Mucosa of stomach (tissue), 1 donor: ENCODE data around the gene SMYD3.
"Not testable (repeated sequence)": the region's sequence is repeated elsewhere in the genome, so short reads cannot be mapped to it uniquely, and the experiment has no call there.

ENCODE experiments used
- H3K27me3 ChIP-seq: one replicate; pipeline ENCODE4 v1.7.0; 2013; ENCODE audit warnings: mild to moderate bottlenecking, low read length; ENCODE audit not compliant: control insufficient read depth, insufficient read depth
- H3K36me3 ChIP-seq: one replicate; pipeline ENCODE4 v1.7.0; 2013; ENCODE audit warnings: low read length; ENCODE audit not compliant: control insufficient read depth, insufficient read depth
- H3K4me1 ChIP-seq: one replicate; pipeline ENCODE4 v1.7.0; 2013; ENCODE audit warnings: mild to moderate bottlenecking, low read length; ENCODE audit not compliant: control insufficient read depth, insufficient read depth
- H3K4me3 ChIP-seq: one replicate; pipeline ENCODE4 v1.7.0; 2013; ENCODE audit warnings: low read length
- H3K9ac ChIP-seq: one replicate; pipeline ENCODE4 v1.7.0; 2013; ENCODE audit warnings: mild to moderate bottlenecking, low read length, moderate library complexity
- H3K9me3 ChIP-seq: one replicate; pipeline ENCODE4 v1.7.0; 2013; ENCODE audit warnings: mild to moderate bottlenecking, low read length, moderate library complexity; ENCODE audit not compliant: control insufficient read depth
- donor health status: Pancreatic carcinoma.

Gene SMYD3

GRCh38 chr1:246036175-246036574, 470.9 kb downstream of the SMYD3 start:
- Histone ChIP-seq H3K36me3 (no peaks in the 10 kb centered on the region), H3K9ac (no peak overlapping the region), H3K27me3 (no peaks in the 10 kb centered on the region), H3K4me3 (no peak overlapping the region), H3K9me3 (no peaks in the 10 kb centered on the region), H3K4me1 (no peaks in the 10 kb centered on the region)

GRCh38 chr1:246035060-246035541, 472.0 kb downstream of the SMYD3 start:
- H3K4me3 ChIP-seq = no peak overlapping the region
- no peaks in the 10 kb centered on the region for H3K4me1 ChIP-seq
- H3K9ac ChIP-seq = no peak overlapping the region
- H3K36me3 ChIP-seq = no peaks in the 10 kb centered on the region
- H3K27me3 ChIP-seq = no peaks in the 10 kb centered on the region
- no peaks in the 10 kb centered on the region for H3K9me3 ChIP-seq

- Histone ChIP-seq H3K36me3 (no peaks in the 10 kb centered on the region), H3K27me3 (no peaks in the 10 kb centered on the region), H3K4me1 (no peaks in the 10 kb centered on the region)
These were observed 472.4 kb downstream of the SMYD3 start for GRCh38 chr1:246034630-246035029.

GRCh38 chr1:246032984-246033383, 474.1 kb downstream of the SMYD3 start:
- Histone ChIP-seq H3K27me3 (no peaks in the 10 kb centered on the region), H3K36me3 (no peaks in the 10 kb centered on the region), H3K9ac (no peak overlapping the region), H3K4me3 (no peak overlapping the region), H3K9me3 (no peaks in the 10 kb centered on the region), H3K4me1 (no peaks in the 10 kb centered on the region)

More at GRCh38 chr1:246034630-246035029, 472.4 kb downstream of the SMYD3 start:
- Histone ChIP-seq H3K9ac (no peak overlapping the region), H3K4me3 (no peak overlapping the region), H3K9me3 (no peaks in the 10 kb centered on the region)

- H3K4me3 ChIP-seq = no peak overlapping the region
- H3K4me1 ChIP-seq = no peaks in the 10 kb centered on the region
- H3K9ac ChIP-seq = no peak overlapping the region
- H3K27me3 ChIP-seq = no peaks in the 10 kb centered on the region
- H3K9me3 ChIP-seq = no peaks in the 10 kb centered on the region
- H3K36me3 ChIP-seq = no peaks in the 10 kb centered on the region
These were observed 475.0 kb downstream of the SMYD3 start for GRCh38 chr1:246032031-246032551.

- Histone ChIP-seq H3K9me3 (no peaks in the 10 kb centered on the region), H3K27me3 (no peaks in the 10 kb centered on the region), H3K36me3 (no peaks in the 10 kb centered on the region), H3K4me3 (no peak overlapping the region), H3K9ac (no peak overlapping the region), H3K4me1 (no peaks in the 10 kb centered on the region)
These were observed 477.5 kb downstream of the SMYD3 start for GRCh38 chr1:246029616-246030015.

GRCh38 chr1:246024118-246024517, 483.0 kb downstream of the SMYD3 start:
- H3K4me1 ChIP-seq, H3K9ac ChIP-seq, H3K36me3 ChIP-seq, H3K27me3 ChIP-seq, H3K9me3 ChIP-seq, H3K4me3 ChIP-seq: not testable (repeated sequence)

GRCh38 chr1:246020211-246020954, 486.7 kb downstream of the SMYD3 start:
- Histone ChIP-seq H3K36me3 (no peaks in the 10 kb centered on the region), H3K9me3 (no peaks in the 10 kb centered on the region), H3K4me3 (no peak overlapping the region), H3K9ac (no peak overlapping the region), H3K4me1 (no peaks in the 10 kb centered on the region), H3K27me3 (no peaks in the 10 kb centered on the region)

GRCh38 chr1:246018146-246018545, 488.9 kb downstream of the SMYD3 start:
- Histone ChIP-seq H3K4me1 (no peaks in the 10 kb centered on the region), H3K9me3 (no peaks in the 10 kb centered on the region), H3K9ac (no peak overlapping the region), H3K4me3 (no peak overlapping the region), H3K36me3 (no peaks in the 10 kb centered on the region), H3K27me3 (no peaks in the 10 kb centered on the region)

GRCh38 chr1:246012341-246012740, 494.7 kb downstream of the SMYD3 start:
- Histone ChIP-seq H3K27me3 (no peaks in the 10 kb centered on the region), H3K4me3 (no peak overlapping the region), H3K4me1 (peaks cover 10% of the 10 kb centered on the region), H3K36me3 (no peaks in the 10 kb centered on the region), H3K9me3 (no peaks in the 10 kb centered on the region), H3K9ac (no peak overlapping the region)

GRCh38 chr1:246010386-246010785, 496.7 kb downstream of the SMYD3 start:
- Histone ChIP-seq H3K27me3 (no peaks in the 10 kb centered on the region), H3K9me3 (no peaks in the 10 kb centered on the region), H3K4me1 (peaks cover 10% of the 10 kb centered on the region), H3K36me3 (no peaks in the 10 kb centered on the region), H3K4me3 (no peak overlapping the region), H3K9ac (no peak overlapping the region)

- peak overlapping the region; percentile 22 for H3K4me3 ChIP-seq
- peak overlapping the region; percentile 79 for H3K9ac ChIP-seq
- H3K27me3 ChIP-seq = no peaks in the 10 kb centered on the region
- H3K36me3 ChIP-seq = no peaks in the 10 kb centered on the region
- H3K9me3 ChIP-seq = no peaks in the 10 kb centered on the region
- H3K4me1 ChIP-seq = peaks cover 14% of the 10 kb centered on the region
These were observed 498.7 kb downstream of the SMYD3 start for GRCh38 chr1:246008363-246008831.
